ENCODE measurements around the gene TNRC6C. TPM values are rescaled to one million over a fixed set of nuclear protein-coding genes. Genes with fewer than 3 reads are reported as not detected.

TNRC6C gene
- total RNA-seq, 4 donors from 2014 or later, result 4.7 to 9.0 (median 7.6) TPM

DNA sequence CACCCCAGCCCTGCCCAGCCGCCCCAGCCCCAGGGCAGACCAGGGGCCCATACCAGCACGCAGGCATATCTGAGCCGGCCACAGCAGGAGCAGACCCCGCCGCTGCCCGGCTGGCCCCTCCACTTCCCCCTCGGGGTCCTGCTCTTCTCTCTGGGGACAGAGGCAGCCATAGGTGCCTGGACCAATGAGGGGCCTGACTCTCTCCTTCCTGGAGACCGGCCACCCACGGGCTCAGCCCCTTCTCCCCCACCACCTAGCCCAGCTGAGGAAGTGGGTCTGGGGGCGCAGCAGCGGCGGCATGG lies 166.3 kb downstream of the TNRC6C start:
- Histone ChIP-seq H3K4me1 (peaks cover 5 to 24% of the 10 kb centered on the region in 2 donors), H3K36me3 (no peaks in the 10 kb centered on the region), H3K27ac (no peak overlapping the region), H3K27me3 (peaks cover 13 to 23% (median 16%) of the 10 kb centered on the region in 3 donors), H3K9me3 (no peaks in the 10 kb centered on the region), H3K4me3 (no peak overlapping the region)
- ATAC-seq, result no peak
- intact Hi-C loops (cut with DNase I; ENCODE audit: low total_unique reads), result no loop called here
- no peak for DNase-seq
- TF ChIP-seq POLR2A (IDR thresholded peaks at IDR 0.05), result no peak
- TF ChIP-seq, protein P1, sequence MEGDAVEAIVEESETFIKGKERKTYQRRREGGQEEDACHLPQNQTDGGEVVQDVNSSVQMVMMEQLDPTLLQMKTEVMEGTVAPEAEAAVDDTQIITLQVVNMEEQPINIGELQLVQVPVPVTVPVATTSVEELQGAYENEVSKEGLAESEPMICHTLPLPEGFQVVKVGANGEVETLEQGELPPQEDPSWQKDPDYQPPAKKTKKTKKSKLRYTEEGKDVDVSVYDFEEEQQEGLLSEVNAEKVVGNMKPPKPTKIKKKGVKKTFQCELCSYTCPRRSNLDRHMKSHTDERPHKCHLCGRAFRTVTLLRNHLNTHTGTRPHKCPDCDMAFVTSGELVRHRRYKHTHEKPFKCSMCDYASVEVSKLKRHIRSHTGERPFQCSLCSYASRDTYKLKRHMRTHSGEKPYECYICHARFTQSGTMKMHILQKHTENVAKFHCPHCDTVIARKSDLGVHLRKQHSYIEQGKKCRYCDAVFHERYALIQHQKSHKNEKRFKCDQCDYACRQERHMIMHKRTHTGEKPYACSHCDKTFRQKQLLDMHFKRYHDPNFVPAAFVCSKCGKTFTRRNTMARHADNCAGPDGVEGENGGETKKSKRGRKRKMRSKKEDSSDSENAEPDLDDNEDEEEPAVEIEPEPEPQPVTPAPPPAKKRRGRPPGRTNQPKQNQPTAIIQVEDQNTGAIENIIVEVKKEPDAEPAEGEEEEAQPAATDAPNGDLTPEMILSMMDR (IDR thresholded peaks at IDR 0.05 in 4 of 5, conservative IDR thresholded peaks at IDR 0.05 in 1 of 5), result no peak
- in situ Hi-C loops (cut with MboI; ENCODE audit: low sequenced_read_pairs in 4 of 4), result no loop called here

DNA sequence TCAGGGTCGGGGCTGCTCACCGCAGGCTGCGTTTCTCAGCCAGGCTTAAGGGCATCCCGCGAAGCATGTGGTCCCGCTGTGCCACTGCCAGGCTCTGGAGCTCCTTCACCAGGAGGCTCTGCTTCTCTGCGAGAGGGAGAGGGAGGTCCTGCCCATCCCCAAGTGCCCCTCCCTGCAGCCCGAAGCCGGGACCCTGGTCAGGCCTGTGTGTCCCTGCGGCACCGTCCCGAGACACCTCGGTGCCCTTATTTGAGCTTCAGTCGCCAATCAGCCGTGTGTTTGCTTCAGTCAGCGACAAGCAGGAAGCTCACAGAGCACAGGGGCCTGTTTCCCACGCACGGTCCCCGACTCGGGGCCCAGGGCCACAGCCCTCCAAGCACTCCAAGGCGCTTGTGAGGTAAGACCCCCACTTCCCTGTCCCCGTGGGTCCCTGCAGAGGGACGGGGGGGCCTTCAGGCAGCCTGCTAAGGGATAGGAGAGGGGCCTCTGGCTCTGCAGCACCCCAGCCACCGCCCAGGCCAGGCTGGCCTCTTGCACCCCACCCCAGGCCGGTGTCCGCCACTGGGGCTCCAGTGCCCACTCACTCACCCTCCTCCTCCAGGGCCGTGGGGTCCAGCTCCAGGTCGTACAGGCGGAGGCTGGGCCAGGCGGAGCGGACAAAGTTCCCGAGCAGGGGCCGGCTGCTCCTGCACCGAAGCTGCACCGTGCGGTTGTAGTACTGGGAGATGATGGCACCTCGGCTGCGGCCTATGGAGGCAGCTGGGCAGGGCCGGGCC lies 166.8 kb downstream of the TNRC6C start:
- Histone ChIP-seq H3K27me3 (peaks cover 13 to 28% (median 18%) of the 10 kb centered on the region in 3 donors), H3K4me1 (peaks cover 5 to 24% of the 10 kb centered on the region in 2 donors), H3K27ac (peak overlapping the region in 3 of 4 donors; percentile 7 to 73 (median 68)), H3K36me3 (no peaks in the 10 kb centered on the region), H3K4me3 (no peak overlapping the region), H3K9me3 (no peaks in the 10 kb centered on the region)
- DNase-seq (no peak), ATAC-seq (no peak)
- TF ChIP-seq POLR2A (IDR thresholded peaks at IDR 0.05), result no peak
- TF ChIP-seq, protein P1 (IDR thresholded peaks at IDR 0.05 in 4 of 5, conservative IDR thresholded peaks at IDR 0.05 in 1 of 5), result no peak
- in situ Hi-C loops (cut with MboI; ENCODE audit: low sequenced_read_pairs in 4 of 4), result no loop called here
- intact Hi-C loops (cut with DNase I; ENCODE audit: low total_unique reads), result no loop called here

DNA sequence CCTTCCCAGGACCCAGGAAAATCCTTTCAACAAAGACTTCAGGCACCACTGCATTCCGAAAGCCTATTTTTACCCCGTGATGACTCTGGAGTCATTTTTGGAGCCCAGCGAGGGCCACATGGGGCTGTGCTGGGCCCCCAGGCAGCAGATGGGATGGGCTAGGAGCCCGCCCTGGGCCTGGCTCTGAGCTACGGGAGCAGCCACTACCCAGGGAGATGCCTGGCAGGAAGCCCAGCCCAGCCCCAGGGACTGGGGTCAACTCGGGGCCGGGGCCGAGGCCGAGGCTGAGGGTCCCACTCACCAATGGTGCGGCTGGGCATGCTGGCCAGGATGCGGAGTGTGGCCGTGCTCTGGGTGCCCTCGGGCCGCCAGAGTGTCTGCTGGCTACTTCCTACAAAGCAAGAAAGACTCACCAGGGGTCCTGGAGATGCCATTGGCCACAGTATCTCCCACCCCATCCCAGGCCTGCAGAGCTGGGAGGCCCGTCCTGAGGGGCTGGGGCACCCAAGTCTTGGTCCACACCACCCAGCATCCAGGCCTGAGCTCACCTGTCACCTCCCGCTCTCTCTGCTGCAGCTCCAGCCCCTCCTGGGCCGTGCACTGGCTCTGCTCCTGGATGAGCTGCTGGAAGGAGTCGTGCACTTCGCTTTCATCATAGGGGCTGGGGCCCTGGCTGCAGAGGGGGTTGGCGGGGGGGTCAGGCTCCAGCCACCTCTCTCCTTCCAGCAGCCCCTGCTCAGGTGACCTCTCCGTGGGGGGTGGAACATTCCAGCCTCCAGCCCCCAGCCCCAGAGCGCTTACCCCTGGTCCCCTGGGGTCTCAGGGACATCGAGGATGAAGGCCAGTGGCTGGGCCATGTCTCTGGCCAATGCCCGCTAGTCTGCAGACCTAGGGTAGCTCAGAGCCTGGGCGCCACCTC lies 167.7 kb downstream of the TNRC6C start:
- TF ChIP-seq POLR2A (IDR thresholded peaks at IDR 0.05), result no peak
- TF ChIP-seq, protein P1 (IDR thresholded peaks at IDR 0.05 in 4 of 5, conservative IDR thresholded peaks at IDR 0.05 in 1 of 5), result no peak
- in situ Hi-C loops (cut with MboI; ENCODE audit: low sequenced_read_pairs in 4 of 4) (no loop called here), intact Hi-C loops (cut with DNase I; ENCODE audit: low total_unique reads) (no loop called here)
- Histone ChIP-seq H3K4me1 (peaks cover 5 to 24% of the 10 kb centered on the region in 2 donors), H3K27me3 (peaks cover 18 to 37% (median 27%) of the 10 kb centered on the region in 3 donors), H3K27ac (peak overlapping the region; percentile 7 to 73 (median 66)), H3K36me3 (no peaks in the 10 kb centered on the region), H3K9me3 (no peaks in the 10 kb centered on the region), H3K4me3 (no peak overlapping the region)
- DNase-seq (no peak), ATAC-seq (no peak)

DNA sequence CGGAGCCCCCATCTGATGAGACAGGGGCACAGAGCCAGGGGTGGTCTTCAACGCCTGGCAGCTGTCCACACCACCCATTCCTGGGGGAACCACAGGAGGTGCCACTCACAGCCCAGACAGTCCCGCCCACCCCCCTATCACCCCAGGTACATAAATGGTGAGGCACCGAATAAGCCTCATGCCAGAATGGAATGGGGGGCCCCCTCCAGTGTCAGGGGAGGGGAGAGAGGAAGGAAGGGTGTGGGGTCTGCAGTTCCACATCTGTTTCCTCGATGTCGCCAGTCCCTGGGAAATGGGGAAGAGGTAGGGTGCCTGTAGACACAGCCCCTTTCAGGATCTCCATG lies 168.4 kb downstream of the TNRC6C start:
- H3K4me1 ChIP-seq, result peaks cover 5 to 25% of the 10 kb centered on the region in 2 donors
- no peaks in the 10 kb centered on the region for H3K9me3 ChIP-seq
- no peak for DNase-seq
- H3K27me3 ChIP-seq, result peaks cover 20 to 44% (median 34%) of the 10 kb centered on the region in 3 donors
- ATAC-seq, result no peak
- peak overlapping the region in 2 of 4 donors; percentile 59 to 66 for H3K4me3 ChIP-seq
- H3K27ac ChIP-seq, result peak overlapping the region; percentile 0 to 73 (median 66)
- intact Hi-C loops (cut with DNase I; ENCODE audit: low total_unique reads), result no loop called here
- no peak for TF ChIP-seq POLR2A (IDR thresholded peaks at IDR 0.05)
- TF ChIP-seq, protein P1 (IDR thresholded peaks at IDR 0.05 in 4 of 5, conservative IDR thresholded peaks at IDR 0.05 in 1 of 5), result no peak
- in situ Hi-C loops (cut with MboI; ENCODE audit: low sequenced_read_pairs in 4 of 4), result no loop called here
- H3K36me3 ChIP-seq, result no peaks in the 10 kb centered on the region
